GM19035 (cell line): Measurements from ENCODE around the gene METTL25B.

Source experiments
- ATAC-seq: cut with Tn5 transposase; IDR thresholded peaks from one replicate; pipeline ENCODE4 v1.9.1; 2021; ENCODE audit not compliant: unreplicated experiment

The METTL25B gene

GRCh38 chr1:156767101-156767878 lies 39.0 kb downstream of the METTL25B start, which contains the start of gene PRCC:
Gene PRCC (plus strand): TSS chr1:156767535. CDS start chr1:156767772, 237 bp downstream.
- ATAC-seq, result peak; percentile 88

- ATAC-seq, result peak; percentile 14
Measured at GRCh38 chr1:156767879-156768604, 39.8 kb downstream of the METTL25B start.

GRCh38 chr1:156768610-156769295 lies 40.5 kb downstream of the METTL25B start:
- ATAC-seq, result no peak

- no peak for ATAC-seq
Measured at GRCh38 chr1:156772222-156772621, 44.0 kb downstream of the METTL25B start.

- ATAC-seq, result no peak
Measured at GRCh38 chr1:156772728-156773497, 44.6 kb downstream of the METTL25B start.

- ATAC-seq, result no peak
Measured at GRCh38 chr1:156773607-156774006, 45.3 kb downstream of the METTL25B start.

- ATAC-seq, result no peak
Measured at GRCh38 chr1:156775799-156776198, 47.5 kb downstream of the METTL25B start.

GRCh38 chr1:156776942-156777341 lies 48.7 kb downstream of the METTL25B start:
- ATAC-seq, result no peak

GRCh38 chr1:156777573-156777972 lies 49.3 kb downstream of the METTL25B start:
- ATAC-seq, result no peak

- no peak for ATAC-seq
Measured at GRCh38 chr1:156781585-156782186, 53.4 kb downstream of the METTL25B start.

- no peak for ATAC-seq
Measured at GRCh38 chr1:156785458-156785857, 57.2 kb downstream of the METTL25B start.
